CD4-positive, alpha-beta memory T cell (primary cell): ENCODE data around the gene RCOR2. TPM values are rescaled to one million over a fixed set of nuclear protein-coding genes. Genes with fewer than 3 reads are reported as not detected.

Source experiments
- CTCF ChIA-PET: fragments of 350-600 bp; sonication (Branson Sonifier 250); formaldehyde crosslinking; loops from one replicate; lab custom pipeline; 2021; ENCODE audit warnings: inconsistent platforms; ENCODE audit not compliant: partially characterized antibody; lab: Charles Lee
- POLR2A ChIA-PET: fragments of 350-600 bp; sonication (Branson Sonifier 250); formaldehyde crosslinking; loops from one replicate; lab custom pipeline; 2021; ENCODE audit not compliant: partially characterized antibody; lab: Charles Lee
- DNase-seq, 5 donors: peaks; one replicate each; pipeline versions ENCODE4 v3.0.0 to v3.0.0-alpha.2; 2020 to 2022; ENCODE audit warnings: mixed read lengths in 1 of 5
- H3K27ac ChIP-seq: one replicate; pipeline ENCODE4 v1.7.0; 2013; ENCODE audit warnings: low read depth, low read length
- H3K27me3 ChIP-seq: 2 replicates; pipeline ENCODE4 v1.7.0; 2013; ENCODE audit warnings: mild to moderate bottlenecking, low read length, moderate library complexity; ENCODE audit not compliant: insufficient read depth
- H3K36me3 ChIP-seq: 2 replicates; pipeline ENCODE4 v1.7.0; 2013; ENCODE audit warnings: mild to moderate bottlenecking, low read length, moderate library complexity; ENCODE audit not compliant: insufficient read depth
- H3K4me1 ChIP-seq: 2 replicates; pipeline ENCODE4 v1.7.0; 2013; ENCODE audit warnings: mild to moderate bottlenecking, low read length, moderate library complexity; ENCODE audit not compliant: insufficient read depth
- H3K4me3 ChIP-seq, 2 donors: one replicate each; pipeline ENCODE4 v1.7.0; 2013; ENCODE audit warnings: low read length in 2 of 2, mild to moderate bottlenecking in 1 of 2
- H3K9me3 ChIP-seq, 2 donors: one replicate each; pipeline ENCODE4 v1.7.0; 2013; ENCODE audit warnings: low read length in 2 of 2, control low read depth in 1 of 2; ENCODE audit not compliant: control insufficient read depth in 1 of 2
- H3K27ac Mint-ChIP-seq, 7 donors: one replicate each; pipeline ENCODE4 v1.8.0; 2020 to 2021; ENCODE audit warnings: mixed read lengths in 7 of 7, mild to moderate bottlenecking in 6 of 7, inconsistent platforms in 3 of 7, moderate library complexity in 3 of 7
- H3K27me3 Mint-ChIP-seq, 2 donors: one replicate each; pipeline ENCODE4 v1.8.0; 2020 to 2021; ENCODE audit warnings: mixed read lengths in 2 of 2
- H3K36me3 Mint-ChIP-seq, 2 donors: one replicate each; pipeline ENCODE4 v1.8.0; 2020 to 2021; ENCODE audit warnings: mixed read lengths in 2 of 2, inconsistent platforms in 1 of 2, mild to moderate bottlenecking in 1 of 2
- H3K4me1 Mint-ChIP-seq, 4 donors: one replicate each; pipeline ENCODE4 v1.8.0; 2020 to 2021; ENCODE audit warnings: mixed read lengths in 4 of 4, mild to moderate bottlenecking in 1 of 4
- H3K4me3 Mint-ChIP-seq, 8 donors: one replicate each; pipeline ENCODE4 v1.8.0; 2020 to 2021; ENCODE audit warnings: mixed read lengths in 8 of 8, mild to moderate bottlenecking in 7 of 8, moderate library complexity in 6 of 8, inconsistent platforms in 3 of 8
- H3K9me3 Mint-ChIP-seq, 8 donors: one replicate each; pipeline ENCODE4 v1.8.0; 2020 to 2021; ENCODE audit warnings: mixed read lengths in 8 of 8, mild to moderate bottlenecking in 5 of 8, inconsistent platforms in 3 of 8, moderate library complexity in 1 of 8
- intact Hi-C: fragments of 100-400 bp; cut with micrococcal nuclease; formaldehyde crosslinking; loops from one replicate; pipeline ENCODE4 v1.15.1; 2023
- polyA plus RNA-seq, 2 donors: library from polyadenylated mRNA; unstranded; fragments of 300-500 nt; fragmentation: Illumina TruSeq; gene quantifications; one replicate each; pipeline ENCODE4 v1.2.3, GENCODE V29; 2021
- total RNA-seq, 2 experiments: library from RNA; stranded (reverse); gene quantifications; one replicate each; pipeline ENCODE4 v1.2.3, GENCODE V29; 2021

RCOR2 gene
- total and polyA plus RNA-seq, 4 experiments from 2014 or later: not detected

DNA sequence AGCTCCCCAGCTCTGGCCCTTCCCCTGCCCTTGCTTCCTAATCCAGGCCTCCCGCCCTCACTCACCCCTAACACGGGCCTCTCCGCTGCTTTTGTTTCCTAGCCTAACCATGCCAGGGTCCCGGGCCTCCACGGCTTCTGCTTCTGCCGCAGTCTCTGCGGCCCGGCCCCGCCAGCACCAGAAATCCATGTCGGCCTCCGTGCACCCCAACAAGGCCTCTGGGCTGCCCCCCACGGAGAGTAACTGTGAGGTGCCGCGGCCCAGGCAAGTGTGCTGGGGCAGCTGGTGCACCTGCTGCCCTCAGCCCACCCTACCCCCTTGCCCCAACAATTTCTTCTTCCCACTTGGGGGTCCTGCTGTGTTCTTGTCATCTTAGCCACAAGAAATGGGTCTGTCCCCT, 13.1 kb downstream of the RCOR2 start:
- no peaks in the 10 kb centered on the region for H3K4me1 ChIP-seq
- POLR2A ChIA-PET: interaction anchor here (0.7 kb wide), 1 partner anchor 15 kb away, joined by 3 read pairs; no protein-coding TSS in a partner anchor
- intact Hi-C loops: no loop called here
- no peak overlapping the region for H3K27ac ChIP-seq
- Mint-ChIP-seq H3K27me3 (no peaks in the 10 kb centered on the region), H3K4me1 (peaks cover 0 to 8% (median 4%) of the 10 kb centered on the region in 4 donors), H3K27ac (peak overlapping the region in 2 of 7 donors; percentile 36 to 59), H3K9me3 (no peaks in the 10 kb centered on the region), H3K36me3 (peaks cover 59 to 75% of the 10 kb centered on the region in 2 donors), H3K4me3 (no peak overlapping the region)
- H3K9me3 ChIP-seq: no peaks in the 10 kb centered on the region
- no peaks in the 10 kb centered on the region for H3K27me3 ChIP-seq
- CTCF ChIA-PET: interaction anchor here (1.9 kb wide), 1 partner anchor 66 kb away, joined by 12 read pairs; no protein-coding TSS in a partner anchor
- DNase-seq: no peak
- peaks cover 83% of the 10 kb centered on the region for H3K36me3 ChIP-seq
- no peak overlapping the region for H3K4me3 ChIP-seq

DNA sequence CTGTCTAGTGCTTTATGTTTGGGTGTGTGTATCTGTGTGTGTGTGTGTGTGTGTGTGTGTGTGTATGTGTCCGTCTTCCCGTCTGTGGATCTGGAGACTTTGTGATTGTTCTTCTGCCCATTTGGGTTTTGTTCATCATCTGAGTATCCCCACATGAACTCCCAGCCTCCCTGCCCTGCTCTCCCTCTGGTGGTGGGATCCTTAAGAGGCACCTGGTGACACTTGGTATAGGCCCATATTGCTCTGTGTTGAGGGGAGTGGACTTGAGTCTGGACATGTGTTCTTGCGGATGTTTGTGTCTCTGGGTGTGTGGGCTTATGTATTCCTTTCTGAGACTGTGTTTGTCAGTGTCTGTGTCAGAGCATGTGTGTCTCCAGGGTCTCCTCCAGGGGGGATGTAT, 15.3 kb downstream of the RCOR2 start:
- Mint-ChIP-seq H3K27me3 (no peaks in the 10 kb centered on the region), H3K4me3 (no peak overlapping the region), H3K36me3 (peaks cover 72 to 91% of the 10 kb centered on the region in 2 donors), H3K27ac (peak overlapping the region in 2 of 7 donors; percentile 36 to 65), H3K9me3 (no peaks in the 10 kb centered on the region), H3K4me1 (peaks cover 6 to 9% (median 7%) of the 10 kb centered on the region in 4 donors)
- DNase-seq: peak in 1 of 5 donors; percentile 42
- Histone ChIP-seq H3K9me3 (no peaks in the 10 kb centered on the region), H3K36me3 (peaks cover 88% of the 10 kb centered on the region), H3K27ac (no peak overlapping the region), H3K4me3 (no peak overlapping the region), H3K27me3 (no peaks in the 10 kb centered on the region), H3K4me1 (no peaks in the 10 kb centered on the region)
- ChIA-PET CTCF (interaction anchor here (1.7 to 2.1 kb wide), 2 partner anchors 65 to 66 kb away, joined by 3 to 9 read pairs; no protein-coding TSS in a partner anchor), POLR2A (interaction anchor here (2.5 kb wide), 1 partner anchor 63 kb away, joined by 6 read pairs; the partner anchor contains the start of gene MARK2)
- intact Hi-C loops: no loop called here

DNA sequence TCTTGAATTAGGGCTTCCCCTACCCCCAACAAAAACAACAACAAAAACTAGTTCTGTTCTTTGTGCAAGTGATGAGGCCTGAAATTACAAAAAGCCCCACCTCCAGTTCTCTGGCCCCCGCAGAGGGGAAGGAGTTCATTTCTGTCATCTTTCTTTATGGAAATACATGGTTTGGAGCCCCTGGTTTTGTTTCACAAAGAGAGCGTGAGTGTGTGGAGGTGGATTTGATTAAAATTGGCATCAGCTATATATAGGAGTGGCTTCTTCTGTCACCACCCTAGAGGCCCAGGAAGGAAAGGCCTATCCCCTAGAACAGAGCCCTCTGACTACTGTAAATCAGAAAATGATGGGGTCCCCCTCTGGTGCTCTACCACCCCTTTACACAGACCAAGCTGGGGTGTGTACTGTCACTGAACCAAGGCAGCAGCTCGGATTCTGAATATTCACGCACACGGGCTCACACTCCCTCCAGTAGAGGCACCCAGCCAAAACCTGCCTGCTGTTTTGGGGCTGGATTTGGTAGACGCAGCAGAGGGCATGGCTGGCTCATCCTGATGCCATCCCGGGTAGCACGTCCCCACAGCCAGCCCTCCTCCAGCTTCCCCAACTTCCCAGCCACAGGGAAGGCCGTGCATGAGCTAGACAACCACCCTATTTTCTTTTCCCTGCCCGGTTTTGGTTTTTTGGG, 19.4 kb downstream of the RCOR2 start:
- intact Hi-C loops: no loop called here
- CTCF ChIA-PET: interaction anchor here (0.9 to 2.6 kb wide), 4 partner anchors 8 to 60 kb away, joined by 3 to 10 read pairs (median 6); no protein-coding TSS in a partner anchor
- Mint-ChIP-seq H3K36me3 (peaks cover 65 to 76% of the 10 kb centered on the region in 2 donors), H3K27me3 (no peaks in the 10 kb centered on the region), H3K9me3 (no peaks in the 10 kb centered on the region), H3K27ac (peak overlapping the region in 2 of 7 donors; percentile 41 to 50), H3K4me3 (no peak overlapping the region), H3K4me1 (peaks cover 20 to 33% (median 26%) of the 10 kb centered on the region in 4 donors)
- Histone ChIP-seq H3K27ac (no peak overlapping the region), H3K27me3 (no peaks in the 10 kb centered on the region), H3K36me3 (peaks cover 79% of the 10 kb centered on the region), H3K4me3 (no peak overlapping the region), H3K4me1 (peaks cover 23% of the 10 kb centered on the region), H3K9me3 (no peaks in the 10 kb centered on the region)
- POLR2A ChIA-PET: interaction anchor here (0.9 to 2.0 kb wide), 4 partner anchors 9 to 58 kb away, joined by 3 to 7 read pairs (median 6); no protein-coding TSS in a partner anchor
- no peak for DNase-seq

DNA sequence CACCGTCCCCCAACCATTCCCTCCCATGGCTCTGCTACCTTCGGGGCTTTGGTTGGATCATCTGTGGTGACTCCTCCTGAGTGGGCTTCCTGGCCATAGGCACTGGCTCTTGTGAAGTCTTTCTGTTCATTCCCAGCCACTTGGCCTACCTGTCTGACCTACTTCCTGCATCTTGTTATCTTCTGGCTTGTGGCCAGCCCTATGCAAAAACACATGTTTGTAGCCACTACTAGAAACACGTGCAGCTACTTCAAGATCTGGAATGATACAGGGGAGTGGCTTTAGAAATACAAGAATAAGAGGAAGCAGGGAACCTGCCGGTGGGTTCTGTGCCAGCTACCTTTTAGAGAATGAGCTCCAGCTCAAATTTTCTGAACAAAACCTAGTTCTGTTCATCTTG, 20.9 kb downstream of the RCOR2 start:
- Mint-ChIP-seq H3K27me3 (no peaks in the 10 kb centered on the region), H3K4me1 (peaks cover 29 to 48% (median 39%) of the 10 kb centered on the region in 4 donors), H3K27ac (peak overlapping the region; percentile 30 to 95 (median 70)), H3K4me3 (peak overlapping the region in 4 of 8 donors; percentile 32 to 48 (median 39)), H3K36me3 (peaks cover 55 to 66% of the 10 kb centered on the region in 2 donors), H3K9me3 (no peaks in the 10 kb centered on the region)
- Histone ChIP-seq H3K9me3 (no peaks in the 10 kb centered on the region), H3K4me3 (no peak overlapping the region), H3K36me3 (peaks cover 65% of the 10 kb centered on the region), H3K27me3 (no peaks in the 10 kb centered on the region), H3K27ac (no peak overlapping the region), H3K4me1 (peaks cover 39% of the 10 kb centered on the region)
- no peak for DNase-seq
- ChIA-PET POLR2A (interaction anchor here (1.0 kb wide), 1 partner anchor 59 kb away, joined by 3 read pairs; no protein-coding TSS in a partner anchor), CTCF (interaction anchor here (0.7 to 1.8 kb wide), 3 partner anchors 50 to 158 kb away, joined by 3 to 7 read pairs (median 4); no protein-coding TSS in a partner anchor)
- intact Hi-C loops: no loop called here

DNA sequence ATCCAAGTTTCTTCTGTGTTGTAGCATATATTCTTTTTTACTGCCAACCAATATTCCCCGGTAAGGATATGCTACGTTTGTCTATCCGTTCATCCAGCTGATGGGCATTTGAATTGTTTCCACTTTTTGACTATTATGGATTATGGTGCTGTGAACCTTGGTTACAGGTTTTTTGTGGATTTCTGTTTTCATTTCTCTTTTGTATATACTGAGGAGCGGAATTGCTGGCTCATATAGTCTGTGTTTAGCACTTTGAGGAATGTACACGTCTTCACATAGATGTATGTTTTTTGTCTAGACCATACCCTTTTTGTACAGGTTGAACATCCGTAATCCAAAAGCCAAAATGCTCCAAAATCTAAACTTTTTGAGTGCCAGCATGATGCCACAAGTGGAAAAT, 23.6 kb downstream of the RCOR2 start:
- DNase-seq: no peak
- Histone ChIP-seq H3K36me3 (peaks cover 38% of the 10 kb centered on the region), H3K9me3 (no peaks in the 10 kb centered on the region), H3K27me3 (no peaks in the 10 kb centered on the region), H3K4me3 (no peak overlapping the region), H3K27ac (no peak overlapping the region), H3K4me1 (peaks cover 63% of the 10 kb centered on the region)
- Mint-ChIP-seq H3K27me3 (no peaks in the 10 kb centered on the region), H3K4me3 (peak overlapping the region in 2 of 8 donors; percentile 32 to 59), H3K4me1 (peaks cover 51 to 76% (median 63%) of the 10 kb centered on the region in 4 donors), H3K9me3 (no peaks in the 10 kb centered on the region), H3K27ac (peak overlapping the region in 4 of 7 donors; percentile 43 to 72 (median 62)), H3K36me3 (peaks cover 32 to 49% of the 10 kb centered on the region in 2 donors)
- intact Hi-C loops: no loop called here
- POLR2A ChIA-PET: interaction anchor here (1.2 to 7.5 kb wide), 3 partner anchors 27 to 55 kb away, joined by 3 to 83 read pairs (median 8); partner anchors contain the start of gene MARK2
- CTCF ChIA-PET: interaction anchor here (1.4 to 6.6 kb wide), 4 partner anchors 21 to 56 kb away, joined by 3 to 39 read pairs (median 4); partner anchors contain the start of gene MARK2

DNA sequence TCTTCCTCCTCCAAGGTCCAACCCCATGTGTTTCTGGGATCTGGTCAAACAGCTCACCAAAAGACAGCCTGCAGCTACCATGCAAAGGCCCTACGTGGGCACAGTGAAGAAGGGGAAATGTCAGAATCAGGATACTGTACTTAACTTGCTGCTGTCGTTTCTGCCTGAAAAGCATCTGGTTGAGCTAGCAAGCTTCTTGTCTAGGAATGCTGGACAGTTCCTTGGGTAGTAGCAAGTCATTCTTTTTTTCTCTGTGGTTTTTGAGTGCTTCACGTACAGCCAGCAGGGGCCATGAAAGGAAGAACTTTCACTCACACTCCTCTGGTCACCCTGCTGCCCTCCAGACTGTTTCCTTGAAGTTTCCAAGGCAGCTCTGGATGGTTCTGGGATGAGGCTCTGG, 24.7 kb downstream of the RCOR2 start:
- no peaks in the 10 kb centered on the region for H3K9me3 ChIP-seq
- ChIA-PET POLR2A (interaction anchor here (0.9 to 7.5 kb wide), 5 partner anchors 15 to 53 kb away, joined by 3 to 83 read pairs (median 4); partner anchors contain the start of gene MARK2), CTCF (interaction anchor here (1.4 to 6.6 kb wide), 4 partner anchors 19 to 55 kb away, joined by 3 to 39 read pairs (median 4); partner anchors contain the start of gene MARK2)
- Mint-ChIP-seq H3K4me1 (peaks cover 57 to 87% (median 71%) of the 10 kb centered on the region in 4 donors), H3K27me3 (no peaks in the 10 kb centered on the region), H3K4me3 (peak overlapping the region in 6 of 8 donors; percentile 6 to 99 (median 95)), H3K36me3 (peaks cover 25 to 39% of the 10 kb centered on the region in 2 donors), H3K27ac (peak overlapping the region in 6 of 7 donors; percentile 46 to 98 (median 82)), H3K9me3 (no peaks in the 10 kb centered on the region)
- DNase-seq: no peak
- H3K4me1 ChIP-seq: peaks cover 73% of the 10 kb centered on the region
- H3K4me3 ChIP-seq: no peak overlapping the region
- H3K36me3 ChIP-seq: peaks cover 27% of the 10 kb centered on the region
- peak overlapping the region; percentile 17 for H3K27ac ChIP-seq
- intact Hi-C loops: no loop called here
- H3K27me3 ChIP-seq: no peaks in the 10 kb centered on the region
